ENCODE results near the gene CLINT1.

The CLINT1 gene

DNA sequence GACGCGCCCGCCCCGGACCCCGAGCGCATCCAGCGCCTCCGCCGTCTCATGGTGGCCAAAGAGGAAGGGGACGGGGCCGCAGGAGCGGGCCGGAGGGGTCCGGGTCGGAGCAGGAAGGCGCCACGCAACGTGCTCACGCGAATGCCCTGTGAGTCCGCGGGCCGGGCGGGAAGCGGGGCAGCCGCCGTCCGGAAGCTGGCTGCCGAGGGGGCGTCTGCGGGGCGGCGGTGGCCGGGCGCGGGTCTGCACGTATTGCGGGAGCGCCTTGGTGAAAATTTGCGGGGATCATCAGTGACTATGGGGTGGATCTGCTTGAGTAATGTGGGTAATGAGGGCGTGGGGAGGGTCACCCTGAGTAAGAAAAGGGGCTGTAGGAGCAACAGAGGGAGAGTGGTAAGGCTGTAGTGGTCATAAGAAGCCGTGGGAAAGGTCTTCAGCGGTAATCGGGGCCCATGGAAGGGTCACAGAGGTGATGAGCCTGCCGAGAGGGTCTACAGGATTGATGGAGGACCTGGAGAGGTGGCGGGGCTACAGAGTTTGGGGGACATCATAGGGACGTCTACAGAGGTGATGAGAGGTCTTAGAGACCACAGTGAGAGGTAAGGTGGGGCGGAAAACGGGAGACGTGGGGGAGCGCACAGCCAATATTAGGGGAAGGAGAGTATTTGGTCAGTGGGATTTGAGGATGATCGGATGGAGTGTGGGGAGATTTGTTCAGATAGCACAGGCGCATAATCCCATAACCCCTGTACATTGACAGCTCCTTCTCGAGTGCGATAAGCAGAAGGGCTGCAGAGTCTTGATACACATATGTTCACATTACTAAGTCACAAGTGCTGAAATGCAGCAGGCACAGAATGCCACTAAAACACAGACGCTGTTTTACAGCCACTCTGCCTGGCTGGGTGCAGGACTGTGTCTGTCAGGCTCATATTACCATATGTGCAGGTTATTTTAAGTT lies 114.6 kb downstream of the CLINT1 start:
- no peak for DNase-seq
- no peak for TF ChIP-seq CTCF (IDR thresholded peaks at IDR 0.05)
- Mint-ChIP-seq H3K27me3 (ENCODE audit: low read depth, poor library complexity) (peaks cover 7% of the 10 kb centered on the region), H3K4me1 (peaks cover 17% of the 10 kb centered on the region), H3K27ac (peak overlapping the region; percentile 59), H3K4me3 (peak overlapping the region; percentile 95), H3K36me3 (ENCODE audit: low read depth) (peaks cover 13% of the 10 kb centered on the region), H3K9me3 (no peaks in the 10 kb centered on the region)

DNA sequence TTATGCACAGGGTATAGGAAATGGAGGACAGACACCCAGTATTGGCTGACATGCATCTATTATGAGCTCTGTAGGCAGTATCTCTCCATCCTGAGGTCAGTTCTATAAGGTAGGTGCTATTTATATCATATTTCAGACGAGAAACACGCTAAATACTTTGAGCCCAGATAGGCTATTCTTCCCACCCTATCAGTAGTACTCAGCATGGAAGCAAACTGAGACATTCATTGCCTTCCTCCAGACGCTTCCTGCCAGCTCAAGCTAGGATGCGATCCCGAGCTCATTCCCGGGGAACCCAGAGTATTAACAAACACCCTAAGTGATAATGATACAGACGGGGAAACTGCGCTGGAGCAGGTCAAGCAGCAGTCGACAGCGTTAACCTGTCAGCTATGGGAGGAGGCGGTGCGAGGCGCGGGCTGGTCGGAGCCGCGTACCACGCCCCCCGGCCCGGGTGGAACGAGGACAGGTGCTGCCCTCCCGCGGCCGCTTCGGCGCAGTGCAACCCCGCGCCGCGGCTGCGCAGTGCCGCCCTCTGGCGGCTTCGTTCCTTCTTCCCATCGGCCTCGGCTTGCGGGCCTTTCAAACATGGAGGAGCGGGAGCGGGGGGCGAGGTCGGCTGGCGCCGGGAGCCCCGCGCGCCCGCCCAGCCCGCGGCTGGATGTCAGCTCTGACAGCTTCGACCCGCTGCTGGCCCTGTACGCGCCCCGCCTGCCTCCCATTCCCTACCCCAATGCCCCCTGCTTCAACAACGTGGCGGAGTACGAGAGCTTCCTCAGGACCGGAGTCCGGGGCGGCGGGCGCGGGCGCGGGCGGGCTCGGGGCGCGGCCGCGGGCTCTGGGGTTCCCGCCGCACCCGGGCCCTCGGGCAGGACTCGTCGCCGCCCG lies 115.5 kb downstream of the CLINT1 start, which contains the start of gene LSM11:
LSM11 (plus strand) TSS at position 550 of the 888 bp plus-strand sequence; CDS start at position 589, 39 bp downstream.
- H3K27me3 Mint-ChIP-seq (ENCODE audit: low read depth, poor library complexity), result peaks cover 7% of the 10 kb centered on the region
- TF ChIP-seq CTCF (IDR thresholded peaks at IDR 0.05), result peak; percentile 97
- DNase-seq, result peak; percentile 95
- peaks cover 17% of the 10 kb centered on the region for H3K4me1 Mint-ChIP-seq
- no peaks in the 10 kb centered on the region for H3K9me3 Mint-ChIP-seq
- peaks cover 19% of the 10 kb centered on the region for H3K36me3 Mint-ChIP-seq (ENCODE audit: low read depth)
- H3K4me3 Mint-ChIP-seq, result peak within 1 kb of the TSS; percentile 95
- peak within 1 kb of the TSS; percentile 59 for H3K27ac Mint-ChIP-seq

- peaks cover 17% of the 10 kb centered on the region for H3K4me1 Mint-ChIP-seq
- peaks cover 7% of the 10 kb centered on the region for H3K27me3 Mint-ChIP-seq (ENCODE audit: low read depth, poor library complexity)
Observed at GRCh38 chr5:157741131-157741530, 117.8 kb downstream of the CLINT1 start.

DNA sequence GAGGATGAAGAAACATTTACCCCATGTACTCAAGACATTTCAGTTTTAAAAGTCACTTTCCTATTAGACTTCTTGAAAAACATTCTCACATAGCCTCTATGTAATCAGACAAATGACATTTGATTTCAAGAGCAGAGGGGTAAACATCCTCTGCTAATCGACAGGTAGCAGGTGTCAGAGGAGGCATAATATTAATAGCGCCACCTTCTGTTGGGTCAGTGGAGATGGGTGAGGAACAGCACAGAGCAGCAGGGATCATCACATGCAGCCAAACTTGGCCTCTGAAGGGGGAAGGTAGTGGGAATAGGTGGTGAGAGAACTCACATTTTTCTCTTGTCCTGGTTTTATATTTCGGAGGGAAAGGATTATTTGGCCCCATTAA lies 118.7 kb downstream of the CLINT1 start:
- peak; percentile 37 for TF ChIP-seq CTCF (IDR thresholded peaks at IDR 0.05)
- H3K36me3 Mint-ChIP-seq (ENCODE audit: low read depth), result peaks cover 35% of the 10 kb centered on the region
- DNase-seq, result peak; percentile 9
- no peak overlapping the region for H3K27ac Mint-ChIP-seq
- peaks cover 7% of the 10 kb centered on the region for H3K27me3 Mint-ChIP-seq (ENCODE audit: low read depth, poor library complexity)
- H3K4me3 Mint-ChIP-seq, result no peak overlapping the region
- H3K9me3 Mint-ChIP-seq, result no peaks in the 10 kb centered on the region
- H3K4me1 Mint-ChIP-seq, result peaks cover 12% of the 10 kb centered on the region

More at GRCh38 chr5:157741131-157741530, 117.8 kb downstream of the CLINT1 start:
- H3K9me3 Mint-ChIP-seq, result no peaks in the 10 kb centered on the region
- TF ChIP-seq CTCF (IDR thresholded peaks at IDR 0.05), result no peak
- no peak for DNase-seq
- H3K27ac Mint-ChIP-seq, result no peak overlapping the region
- peaks cover 35% of the 10 kb centered on the region for H3K36me3 Mint-ChIP-seq (ENCODE audit: low read depth)
- H3K4me3 Mint-ChIP-seq, result no peak overlapping the region

DNA sequence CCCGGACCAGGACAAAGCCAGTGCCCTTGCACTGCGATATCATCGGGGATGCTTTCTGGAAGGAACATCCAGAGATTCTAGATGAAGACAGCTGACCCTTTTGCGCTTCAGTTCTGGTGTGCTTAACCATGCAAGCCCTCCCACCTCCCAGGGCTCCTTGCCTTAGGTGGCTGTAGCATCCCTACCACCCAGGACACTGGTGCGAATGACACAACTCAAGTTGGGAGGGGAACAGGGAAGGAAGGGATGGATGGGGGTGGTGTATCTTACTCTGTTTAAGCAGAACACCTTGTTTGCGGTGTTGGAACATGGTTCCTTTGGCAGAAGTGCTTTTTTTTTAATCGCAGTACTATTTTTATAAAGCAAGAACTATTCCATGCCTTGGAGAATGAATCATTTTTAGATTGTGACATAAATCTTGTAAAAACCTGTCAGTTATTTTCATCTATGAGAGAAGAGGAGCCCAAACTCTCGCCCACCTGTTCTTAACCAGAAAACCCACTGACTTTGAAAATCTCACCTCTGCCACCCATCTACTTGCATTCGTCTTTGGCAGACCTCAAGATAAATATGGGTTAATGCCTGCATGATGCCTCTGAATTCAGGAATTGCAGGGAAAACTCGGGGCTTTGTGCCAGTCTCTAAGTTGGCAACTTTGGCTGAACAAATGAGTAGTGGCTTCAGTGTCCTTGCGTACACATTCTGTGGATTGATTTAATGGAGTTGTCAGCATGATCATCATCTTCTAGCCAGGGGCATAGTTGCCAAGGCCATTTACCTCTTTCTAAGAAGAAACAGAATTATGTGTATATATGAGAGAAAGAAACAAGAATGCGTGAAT lies 119.3 kb downstream of the CLINT1 start:
- Mint-ChIP-seq H3K27me3 (ENCODE audit: low read depth, poor library complexity) (peaks cover 7% of the 10 kb centered on the region), H3K4me1 (peaks cover 6% of the 10 kb centered on the region), H3K9me3 (no peaks in the 10 kb centered on the region), H3K27ac (no peak overlapping the region), H3K36me3 (ENCODE audit: low read depth) (peaks cover 35% of the 10 kb centered on the region), H3K4me3 (no peak overlapping the region)
- no peak for TF ChIP-seq CTCF (IDR thresholded peaks at IDR 0.05)
- DNase-seq, result no peak
